ENCODE results near the gene TEPSIN. TPM values are rescaled to one million over a fixed set of nuclear protein-coding genes. Genes with fewer than 3 reads are reported as not detected.

Gene TEPSIN
- total and polyA plus RNA-seq, 2 of the 8 experiments (the other 6 are each of a cell fraction or from before 2014, with no cell fraction given) = 22.9 to 28.0 TPM

DNA sequence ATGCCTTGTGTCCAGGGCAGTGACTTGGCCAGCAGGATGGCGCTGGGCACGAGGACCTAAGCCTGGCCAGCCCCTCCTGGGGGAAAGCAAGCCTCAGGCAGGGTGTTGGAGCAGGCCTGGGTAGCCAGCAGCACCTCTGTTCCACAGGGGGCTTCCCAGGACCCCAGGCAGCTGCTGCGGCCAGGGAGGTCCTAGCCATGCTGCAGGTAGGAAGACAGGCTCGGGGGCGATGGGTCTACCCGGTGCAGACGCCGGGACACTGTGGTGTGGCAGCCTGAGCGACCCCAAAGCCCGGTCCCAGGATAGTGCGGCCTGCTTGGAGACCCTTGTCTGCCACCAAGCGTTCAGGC is 50.4 kb downstream of the TEPSIN start:
- Histone ChIP-seq H2AFZ (ENCODE audit: low read length) (no peak overlapping the region), H3K4ac (replicated peaks; ENCODE audit: insufficient read length, low read depth, low read length) (no peak overlapping the region), H3K79me1 (ENCODE audit: low read depth, low read length) (no peaks in the 10 kb centered on the region), H2BK20ac (ENCODE audit: low read length) (no peak overlapping the region), H4K91ac (replicated peaks; ENCODE audit: insufficient read length, low read length) (no peak overlapping the region), H2BK12ac (ENCODE audit: low read depth, low read length) (no peak overlapping the region), H3K27ac (ENCODE audit: low read depth, low read length) (no peak overlapping the region), H3K56ac (replicated peaks; ENCODE audit: insufficient read length, low read depth, low read length) (no peak overlapping the region), H4K5ac (ENCODE audit: insufficient read length, low read depth, low read length) (no peak overlapping the region), H3K9me3 (ENCODE audit: insufficient read depth in 2 of 2, low read depth in 1 of 2, low read length in 1 of 2) (no peaks in the 10 kb centered on the region; a peak in 1 of 4 replicates), H2AK5ac (ENCODE audit: low read depth, low read length) (no peak overlapping the region), H3K4me1 (replicated peaks in 1 of 4; ENCODE audit: control insufficient read depth in 3 of 4, insufficient read depth in 4 of 4, low read length in 3 of 4) (peaks cover 0 to 5% (median under 1%) of the 10 kb centered on the region in 4 experiments; a peak in 2 of 7 replicates), H3K36me3 (ENCODE audit: control insufficient read depth in 2 of 4, insufficient read depth in 4 of 4, low read length in 3 of 4) (peaks cover 0 to 7% (median 0%) of the 10 kb centered on the region in 4 experiments; a peak in 3 of 8 replicates), H4K8ac (ENCODE audit: extremely low read depth, insufficient read depth, low read length) (no peak overlapping the region; the same call in 1 of the 2 replicates), H3K14ac (ENCODE audit: insufficient read length) (no peak overlapping the region), H3K9ac (replicated peaks in 1 of 4; ENCODE audit: extremely low read depth in 1 of 4, low read depth in 3 of 4, low read length in 3 of 4) (no peak overlapping the region), H2BK120ac (replicated peaks; ENCODE audit: low read depth, low read length) (no peak overlapping the region), H3K4me3 (ENCODE audit: extremely low read depth in 1 of 4, insufficient read depth in 2 of 4, low read depth in 3 of 4, low read length in 4 of 4) (no peak overlapping the region), H3K23me2 (ENCODE audit: low read depth, low read length) (no peaks in the 10 kb centered on the region), H3K23ac (ENCODE audit: insufficient read length) (no peak overlapping the region), H4K20me1 (replicated peaks in 1 of 2; ENCODE audit: control insufficient read depth in 1 of 2, insufficient read depth in 2 of 2, low read length in 2 of 2) (peaks cover 0 to 5% of the 10 kb centered on the region in 2 experiments), H2BK15ac (ENCODE audit: low read length) (no peak overlapping the region), H2BK5ac (ENCODE audit: low read depth, low read length) (no peak overlapping the region), H3K79me2 (ENCODE audit: control insufficient read depth in 1 of 2, insufficient read depth in 2 of 2, low read length in 2 of 2) (no peaks in the 10 kb centered on the region), H3K27me3 (replicated peaks in 1 of 4; ENCODE audit: control insufficient read depth in 3 of 4, extremely low read depth in 1 of 4, insufficient read depth in 3 of 4, low read length in 3 of 4) (no peaks in the 10 kb centered on the region), H3K4me2 (ENCODE audit: insufficient read depth in 1 of 2, low read depth in 2 of 2, low read length in 2 of 2) (no peak overlapping the region), H3K18ac (ENCODE audit: extremely low read depth, low read length) (no peak overlapping the region)
- POLR2A ChIA-PET (ENCODE audit: partially characterized antibody) = interaction anchor here (1.0 to 1.2 kb wide), 2 partner anchors 57 to 184 kb away, joined by 4 read pairs; no protein-coding TSS in a partner anchor
- FAIRE-seq = no peak
- 87% methylated on average over 12 of the region's 12 CpGs; no CpG with 5 or more reads in 1 of the 2 experiments for WGBS, 2 experiments (ENCODE audit: extremely low coverage in 1 of 2, insufficient coverage in 1 of 2, insufficient read length in 1 of 2, insufficient replicate concordance in 2 of 2, low coverage in 1 of 2, low lambda C conversion rate in 2 of 2, missing lambda C conversion rate in 1 of 2)
- no peak for DNase-seq (ENCODE audit: low read depth in 1 of 2, low spot score in 2 of 2)
- CTCF ChIA-PET (ENCODE audit: partially characterized antibody) = interaction anchor here (1.1 to 3.2 kb wide), 9 partner anchors 9 to 60 kb away, joined by 3 to 25 read pairs (median 4); no protein-coding TSS in a partner anchor
- TF ChIP-seq NANOG (IDR thresholded peaks at IDR 0.05; ENCODE audit: insufficient read depth, low read depth, low read length, poor library complexity, severe bottlenecking) (no peak), SP1 (IDR thresholded peaks at IDR 0.05; ENCODE audit: low read depth, low read length) (no peak)

Data from H1 (cell line).